Heart left ventricle (tissue), 13 donors: ENCODE data around the gene LGI2.

ENCODE experiments used
- POLR2A ChIP-seq, 2 donors: fragments of 450-650 bp; IDR thresholded peaks; one replicate each; pipeline ENCODE4 v1.6.1; 2017; ENCODE audit warnings: antibody characterized with exemption in 2 of 2, mild to moderate bottlenecking in 2 of 2, moderate library complexity in 2 of 2
- TF ChIP-seq, protein P1 (sequence below), 12 donors: fragments of 200-600 bp; sonication (generic) in 4 of 12; IDR thresholded peaks; one replicate each; pipeline versions ENCODE4 v1.5.0 to v1.8.0; 2018 to 2022; ENCODE audit warnings: antibody characterized with exemption in 12 of 12, mild to moderate bottlenecking in 5 of 12
- donor health status: ischemic (EF 13 %, LVEDD 7.1; RV severe dilation, severe dysfunction).
- donor health status: DM: no; HTN: yes; CAD: no.
- donor health status: DM: no; HTN: no; CAD: no.
- donor health status: ischemic (EF 25% LVEDD 6.9; RV normal size, moderate dysfunction).
- donor health status: ischemic (EF 25% LVEDD 5.7; RV mildly dilated, moderate dysfunction).
- donor health status: ischemic (EF 35%, LVEDD 5.7; RV mildly dilated, moderate dysfunction).
- donor health status: nonischemic (EF 11% LVEDD 7.7; RV severe dilation, severe dysfunction).
- donor health status: DM: yes; HTN: yes; CAD: no.
- donor health status: PGD.
- donor health status: ischemic (EF 29% LVEDD 5.4; RV normal size, mild dysfunction).
- donor health status: nonischemic (EF 23%, LVEDD 6.1; RV moderate dilation, normal function).

- TF ChIP-seq, protein P1, sequence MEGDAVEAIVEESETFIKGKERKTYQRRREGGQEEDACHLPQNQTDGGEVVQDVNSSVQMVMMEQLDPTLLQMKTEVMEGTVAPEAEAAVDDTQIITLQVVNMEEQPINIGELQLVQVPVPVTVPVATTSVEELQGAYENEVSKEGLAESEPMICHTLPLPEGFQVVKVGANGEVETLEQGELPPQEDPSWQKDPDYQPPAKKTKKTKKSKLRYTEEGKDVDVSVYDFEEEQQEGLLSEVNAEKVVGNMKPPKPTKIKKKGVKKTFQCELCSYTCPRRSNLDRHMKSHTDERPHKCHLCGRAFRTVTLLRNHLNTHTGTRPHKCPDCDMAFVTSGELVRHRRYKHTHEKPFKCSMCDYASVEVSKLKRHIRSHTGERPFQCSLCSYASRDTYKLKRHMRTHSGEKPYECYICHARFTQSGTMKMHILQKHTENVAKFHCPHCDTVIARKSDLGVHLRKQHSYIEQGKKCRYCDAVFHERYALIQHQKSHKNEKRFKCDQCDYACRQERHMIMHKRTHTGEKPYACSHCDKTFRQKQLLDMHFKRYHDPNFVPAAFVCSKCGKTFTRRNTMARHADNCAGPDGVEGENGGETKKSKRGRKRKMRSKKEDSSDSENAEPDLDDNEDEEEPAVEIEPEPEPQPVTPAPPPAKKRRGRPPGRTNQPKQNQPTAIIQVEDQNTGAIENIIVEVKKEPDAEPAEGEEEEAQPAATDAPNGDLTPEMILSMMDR (IDR thresholded peaks at IDR 0.05), result no peak
- TF ChIP-seq POLR2A (IDR thresholded peaks at IDR 0.05), result no peak
Observed at GRCh38 chr4:24952667-24953066, 78.1 kb downstream of the LGI2 start.
